HG03108 (cell line): ENCODE results near the gene CEP112.

Experiments
- ATAC-seq: cut with Tn5 transposase; IDR thresholded peaks from one replicate; pipeline ENCODE4 v1.9.1; 2021; ENCODE audit warnings: moderate library complexity; ENCODE audit not compliant: unreplicated experiment

CEP112 gene

GRCh38 chr17:66211047-66211810 lies 19.3 kb upstream of the CEP112 start:
- ATAC-seq: no peak

- ATAC-seq: no peak
These were observed 18.3 kb upstream of the CEP112 start for GRCh38 chr17:66210208-66210574.

GRCh38 chr17:66207936-66208335 lies 16.0 kb upstream of the CEP112 start:
- no peak for ATAC-seq

- no peak for ATAC-seq
These were observed 11.5 kb upstream of the CEP112 start for GRCh38 chr17:66203274-66204015.

- ATAC-seq: no peak
These were observed 8.8 kb upstream of the CEP112 start for GRCh38 chr17:66200685-66201092.

- no peak for ATAC-seq
These were observed 6.3 kb upstream of the CEP112 start for GRCh38 chr17:66198242-66198641.

GRCh38 chr17:66192378-66192687 lies 400 bp upstream of the CEP112 start:
- ATAC-seq: no peak

GRCh38 chr17:66190738-66191592 lies 968 bp downstream of the CEP112 start:
- no peak for ATAC-seq

- ATAC-seq: no peak
These were observed 4.2 kb downstream of the CEP112 start for GRCh38 chr17:66187718-66188117.

- ATAC-seq: no peak
These were observed 6.1 kb downstream of the CEP112 start for GRCh38 chr17:66185862-66186261.

- ATAC-seq: no peak
These were observed 7.5 kb downstream of the CEP112 start for GRCh38 chr17:66184392-66184791.

GRCh38 chr17:66183529-66183928 lies 8.4 kb downstream of the CEP112 start:
- no peak for ATAC-seq

GRCh38 chr17:66178642-66179041 lies 13.3 kb downstream of the CEP112 start:
- no peak for ATAC-seq

GRCh38 chr17:66177048-66177447 lies 14.9 kb downstream of the CEP112 start:
- no peak for ATAC-seq

- no peak for ATAC-seq
These were observed 16.0 kb downstream of the CEP112 start for GRCh38 chr17:66175892-66176291.

- no peak for ATAC-seq
These were observed 19.2 kb downstream of the CEP112 start for GRCh38 chr17:66172691-66173223.

GRCh38 chr17:66172144-66172543 lies 19.8 kb downstream of the CEP112 start:
- no peak for ATAC-seq

- ATAC-seq: no peak
These were observed 20.2 kb downstream of the CEP112 start for GRCh38 chr17:66171692-66172091.

- no peak for ATAC-seq
These were observed 20.8 kb downstream of the CEP112 start for GRCh38 chr17:66171172-66171571.

GRCh38 chr17:66169839-66170238 lies 22.1 kb downstream of the CEP112 start:
- ATAC-seq: no peak

GRCh38 chr17:66167189-66167815 lies 24.6 kb downstream of the CEP112 start:
- ATAC-seq: no peak
